Fibroblast of lung (primary cell): ENCODE data around the gene SORCS2. TPM values are rescaled to one million over a fixed set of nuclear protein-coding genes. Genes with fewer than 3 reads are reported as not detected.

Source experiments
- DNase-seq, 2 donors: peaks; one replicate each; pipeline versions ENCODE4 v3.0.0 to v3.0.0-alpha.2; 2010; ENCODE audit warnings: low read depth in 2 of 2
- H2AFZ ChIP-seq: 2 replicates; pipeline ENCODE4 v1.5.1; 2012; ENCODE audit warnings: low read length, control low read depth, inconsistent platforms
- H3K27ac ChIP-seq: 2 replicates; pipeline ENCODE4 v1.5.1; 2011; ENCODE audit warnings: low read length, control low read depth; ENCODE audit not compliant: insufficient read depth
- H3K27me3 ChIP-seq: 2 replicates; pipeline ENCODE4 v1.5.1; 2011; ENCODE audit warnings: mild to moderate bottlenecking, low read length; ENCODE audit not compliant: control insufficient read depth, insufficient read depth
- H3K36me3 ChIP-seq: 2 replicates; pipeline ENCODE4 v1.5.1; 2011; ENCODE audit warnings: low read length; ENCODE audit not compliant: control insufficient read depth, insufficient read depth
- H3K4me1 ChIP-seq: 2 replicates; pipeline ENCODE4 v1.5.1; 2011; ENCODE audit warnings: low read length; ENCODE audit not compliant: control insufficient read depth, insufficient read depth; ENCODE audit errors: extremely low read depth
- H3K4me2 ChIP-seq: 2 replicates; pipeline ENCODE4 v1.5.1; 2011; ENCODE audit warnings: low read length, control low read depth; ENCODE audit not compliant: insufficient read depth; ENCODE audit errors: extremely low read depth
- H3K4me3 ChIP-seq, 4 experiments: fragments of 200-600 bp in 1 of 4; sonication (generic) in 1 of 4; replicated peaks in 1 of 4; 2 replicates each; pipeline ENCODE4 v1.5.1; 2011 to 2016; ENCODE audit warnings: low read length in 4 of 4, low read depth in 3 of 4, mild to moderate bottlenecking in 3 of 4, control low read depth in 2 of 4, inconsistent platforms in 1 of 4, mixed read lengths in 1 of 4; ENCODE audit not compliant: insufficient read depth in 1 of 4; ENCODE audit errors: control extremely low read depth in 1 of 4
- H3K79me2 ChIP-seq: 2 replicates; pipeline ENCODE4 v1.5.1; 2012; ENCODE audit warnings: mild to moderate bottlenecking, low read length, inconsistent platforms; ENCODE audit not compliant: control insufficient read depth, insufficient read depth
- H3K9ac ChIP-seq: 2 replicates; pipeline ENCODE4 v1.5.1; 2011; ENCODE audit warnings: mild to moderate bottlenecking, low read length, control low read depth; ENCODE audit not compliant: insufficient read depth
- H3K9me3 ChIP-seq: 2 replicates; pipeline ENCODE4 v1.5.1; 2012; ENCODE audit warnings: low read depth, low read length; ENCODE audit not compliant: control insufficient read depth, insufficient read depth
- H4K20me1 ChIP-seq: 2 replicates; pipeline ENCODE4 v1.5.1; 2011; ENCODE audit warnings: low read length; ENCODE audit not compliant: control insufficient read depth, insufficient read depth; ENCODE audit errors: extremely low read depth
- CTCF ChIP-seq, 2 donors: IDR thresholded peaks in 1 of 2; conservative IDR thresholded peaks in 1 of 2; 1 replicate in 1 of 2; 2 replicates in 1 of 2; pipeline ENCODE4 v1.5.1; 2011 to 2012; ENCODE audit warnings: low read length in 2 of 2, control low read depth in 1 of 2, inconsistent platforms in 1 of 2, low read depth in 1 of 2, mild to moderate bottlenecking in 1 of 2
- EZH2 ChIP-seq: IDR thresholded peaks from 2 replicates; pipeline ENCODE4 v1.5.1; 2012; ENCODE audit warnings: low read length, control low read depth, mild to moderate bottlenecking; ENCODE audit errors: missing control alignments
- polyA plus RNA-seq, 2 donors: library from polyadenylated mRNA; depleted of rRNA in 1 of 2; stranded (reverse) in 1 of 2; unstranded in 1 of 2; fragments of >200 nt; gene quantifications; 2 replicates each; pipeline ENCODE4 v1.2.1, GENCODE V29; 2011 to 2012; ENCODE audit warnings: missing spikeins in 1 of 2
- total RNA-seq: library from RNA; depleted of rRNA; stranded (reverse); fragments of >200 nt; gene quantifications from 2 replicates; pipeline ENCODE4 v1.2.1, GENCODE V29; 2014

Gene SORCS2
- total and polyA plus RNA-seq, 2 donors (not counting 1 experiment from before 2014, with no cell fraction given), result 0.17 to 0.41 TPM

DNA sequence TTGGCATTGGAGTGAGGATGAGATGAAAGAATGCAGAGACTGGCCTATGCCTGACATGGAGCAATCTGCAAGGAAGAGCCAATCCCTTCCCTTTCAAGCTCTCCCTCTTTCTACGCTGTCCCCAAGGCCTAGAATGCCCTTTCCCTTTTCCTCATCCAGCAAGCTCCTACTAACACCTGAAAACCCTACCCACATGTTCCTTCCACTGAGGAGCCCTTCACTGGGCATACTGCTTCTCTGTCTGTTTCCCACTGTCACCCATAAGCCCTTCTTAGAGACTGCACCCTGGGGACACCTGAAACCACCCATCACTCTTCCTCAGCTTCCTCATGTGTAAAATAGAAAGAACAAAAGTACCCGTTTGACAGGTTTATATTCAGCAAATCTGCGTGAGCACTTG, 492.0 kb downstream of the SORCS2 start:
- TF ChIP-seq EZH2 (no peak), CTCF (conservative IDR thresholded peaks at IDR 0.05 in 1 of 2, IDR thresholded peaks at IDR 0.05 in 1 of 2; ENCODE audit: low read depth in 1 of 2, low read length in 2 of 2) (no peak)
- DNase-seq, result no peak
- H3K4me3 ChIP-seq, result no peak overlapping the region
- H3K27ac ChIP-seq, result no peak overlapping the region
- H2AFZ ChIP-seq, result no peak overlapping the region
- H3K4me2 ChIP-seq, result no peak overlapping the region
- no peaks in the 10 kb centered on the region for H3K79me2 ChIP-seq
- no peaks in the 10 kb centered on the region for H3K9me3 ChIP-seq
- no peaks in the 10 kb centered on the region for H3K36me3 ChIP-seq
- no peaks in the 10 kb centered on the region for H4K20me1 ChIP-seq
- H3K9ac ChIP-seq, result no peak overlapping the region
- no peaks in the 10 kb centered on the region for H3K4me1 ChIP-seq
- H3K27me3 ChIP-seq, result no peaks in the 10 kb centered on the region

- Histone ChIP-seq H3K9me3 (no peaks in the 10 kb centered on the region), H3K79me2 (no peaks in the 10 kb centered on the region), H3K36me3 (no peaks in the 10 kb centered on the region), H3K4me3 (no peak overlapping the region), H3K4me2 (no peak overlapping the region), H4K20me1 (no peaks in the 10 kb centered on the region), H3K9ac (no peak overlapping the region), H3K4me1 (no peaks in the 10 kb centered on the region), H2AFZ (no peak overlapping the region), H3K27ac (no peak overlapping the region), H3K27me3 (no peaks in the 10 kb centered on the region)
- DNase-seq, result no peak
- TF ChIP-seq CTCF (conservative IDR thresholded peaks at IDR 0.05 in 1 of 2, IDR thresholded peaks at IDR 0.05 in 1 of 2; ENCODE audit: low read depth in 1 of 2, low read length in 2 of 2) (no peak), EZH2 (no peak)
These were observed 493.9 kb downstream of the SORCS2 start for GRCh38 chr4:7686070-7686870.

- TF ChIP-seq CTCF (conservative IDR thresholded peaks at IDR 0.05 in 1 of 2, IDR thresholded peaks at IDR 0.05 in 1 of 2; ENCODE audit: low read depth in 1 of 2, low read length in 2 of 2), result no peak
- TF ChIP-seq EZH2, result no peak
- H4K20me1 ChIP-seq, result no peaks in the 10 kb centered on the region
- no peak overlapping the region for H3K4me2 ChIP-seq
- H3K27me3 ChIP-seq, result no peaks in the 10 kb centered on the region
- no peak for DNase-seq
- no peaks in the 10 kb centered on the region for H3K4me1 ChIP-seq
- no peak overlapping the region for H3K27ac ChIP-seq
- H3K9me3 ChIP-seq, result no peaks in the 10 kb centered on the region
- no peaks in the 10 kb centered on the region for H3K79me2 ChIP-seq
- no peaks in the 10 kb centered on the region for H3K36me3 ChIP-seq
- H2AFZ ChIP-seq, result no peak overlapping the region
- H3K4me3 ChIP-seq, result no peak overlapping the region
- no peak overlapping the region for H3K9ac ChIP-seq
These were observed 494.7 kb downstream of the SORCS2 start for GRCh38 chr4:7687006-7687405.
